ACC112 (cell line): Measurements from ENCODE around the gene RPL34.

Experiments
- H2AFZ ChIP-seq: fragments of 200-600 bp; sonication (generic); one replicate; pipeline ENCODE4 v1.6.0; 2017; ENCODE audit warnings: antibody characterized with exemption, low read length; ENCODE audit not compliant: unreplicated experiment
- H3K27ac ChIP-seq: fragments of 200-600 bp; sonication (generic); 2 replicates; pipeline ENCODE4 v1.5.1; 2014; ENCODE audit warnings: low read depth, mild to moderate bottlenecking, antibody characterized with exemption, low read length, moderate library complexity
- H3K27me3 ChIP-seq: fragments of 200-600 bp; sonication (generic); 2 replicates; pipeline ENCODE4 v1.6.1; 2014; ENCODE audit warnings: mild to moderate bottlenecking, antibody characterized with exemption, low read length, moderate library complexity, mixed read lengths; ENCODE audit not compliant: insufficient read depth
- H3K36me3 ChIP-seq: fragments of 200-600 bp; sonication (generic); 2 replicates; pipeline ENCODE4 v1.6.1; 2016; ENCODE audit warnings: mild to moderate bottlenecking, antibody characterized with exemption, low read length, moderate library complexity, mixed read lengths; ENCODE audit not compliant: insufficient read depth
- H3K4me1 ChIP-seq: fragments of 200-600 bp; sonication (generic); one replicate; pipeline ENCODE4 v1.6.1; 2016; ENCODE audit warnings: low read length, mixed read lengths; ENCODE audit not compliant: insufficient read depth, unreplicated experiment, control insufficient read depth
- H3K4me3 ChIP-seq: fragments of 200-600 bp; sonication (generic); 2 replicates; pipeline ENCODE4 v1.5.1; 2014; ENCODE audit warnings: mild to moderate bottlenecking, low read depth, low read length
- H3K79me2 ChIP-seq: fragments of 200-600 bp; sonication (generic); one replicate; pipeline ENCODE4 v1.6.0; 2016; ENCODE audit warnings: low read length; ENCODE audit not compliant: control insufficient read depth, unreplicated experiment, insufficient read depth

Gene RPL34

DNA sequence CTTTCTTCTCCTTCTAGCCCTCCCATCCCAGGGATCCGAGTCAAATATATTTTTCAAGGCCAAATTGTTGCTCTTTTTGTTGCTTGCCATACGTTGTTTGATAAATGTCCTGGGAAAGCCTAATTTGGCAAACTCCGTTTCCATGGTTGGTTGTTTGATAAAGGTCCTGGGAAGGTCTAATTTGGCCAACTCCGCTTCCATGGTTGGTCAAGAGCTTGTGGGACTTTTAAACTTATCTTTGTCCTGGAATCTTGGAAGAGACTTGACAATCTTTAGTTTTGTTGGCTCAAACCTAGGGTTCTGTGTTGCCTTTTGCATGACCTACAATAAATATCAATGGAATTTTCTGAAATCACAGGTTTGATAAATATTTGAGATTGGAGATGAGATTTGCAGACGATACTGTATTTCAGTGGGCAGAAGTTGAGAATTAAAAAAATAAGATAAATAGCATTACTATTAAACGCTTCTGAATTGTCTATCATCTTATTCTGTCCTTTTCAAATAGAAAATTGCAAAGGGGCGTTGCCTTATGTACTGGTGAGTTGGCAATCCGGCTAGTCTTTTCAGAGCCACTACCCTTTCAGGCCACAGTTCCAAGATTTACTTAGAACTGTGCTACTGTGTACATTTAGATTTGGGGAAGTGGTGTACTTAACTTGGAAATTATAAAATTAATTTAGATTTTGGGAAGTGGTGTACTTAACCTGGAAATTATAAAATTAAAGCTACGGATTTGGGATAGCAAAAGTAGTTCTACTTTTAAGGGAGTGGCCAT, 30.8 kb downstream of the RPL34 start:
- H3K79me2 ChIP-seq: peaks cover 57% of the 10 kb centered on the region
- peaks cover 6% of the 10 kb centered on the region for H3K36me3 ChIP-seq
- peak overlapping the region; percentile 77 for H3K27ac ChIP-seq
- peak overlapping the region; percentile 95 for H2AFZ ChIP-seq
- H3K4me1 ChIP-seq: peaks cover 21% of the 10 kb centered on the region
- H3K4me3 ChIP-seq: peak overlapping the region; percentile 97
- H3K27me3 ChIP-seq: no peaks in the 10 kb centered on the region

DNA sequence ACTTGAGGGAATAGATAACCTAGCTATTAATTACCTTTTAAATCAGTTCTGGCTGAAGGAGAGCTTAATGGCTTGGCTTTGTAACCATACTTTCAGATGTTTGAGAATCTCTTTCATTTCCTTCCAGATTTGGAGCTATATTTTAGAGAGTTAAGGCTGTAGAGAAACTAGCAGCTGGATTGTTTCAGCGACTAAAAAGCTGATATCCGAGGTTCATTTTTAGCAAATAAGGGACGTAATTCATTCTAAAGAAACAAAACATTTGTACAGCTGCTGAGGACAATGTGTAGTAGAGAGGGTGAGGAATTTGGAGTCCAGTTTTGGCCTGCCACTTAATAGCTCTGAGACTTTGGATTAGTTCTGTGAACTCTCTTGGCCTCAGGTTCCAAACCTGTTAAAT, 42.3 kb downstream of the RPL34 start:
- Histone ChIP-seq H3K79me2 (peaks cover 30% of the 10 kb centered on the region), H3K27ac (no peak overlapping the region), H3K4me3 (no peak overlapping the region), H3K27me3 (no peaks in the 10 kb centered on the region), H3K4me1 (no peaks in the 10 kb centered on the region), H3K36me3 (peaks cover 20% of the 10 kb centered on the region), H2AFZ (no peak overlapping the region)

DNA sequence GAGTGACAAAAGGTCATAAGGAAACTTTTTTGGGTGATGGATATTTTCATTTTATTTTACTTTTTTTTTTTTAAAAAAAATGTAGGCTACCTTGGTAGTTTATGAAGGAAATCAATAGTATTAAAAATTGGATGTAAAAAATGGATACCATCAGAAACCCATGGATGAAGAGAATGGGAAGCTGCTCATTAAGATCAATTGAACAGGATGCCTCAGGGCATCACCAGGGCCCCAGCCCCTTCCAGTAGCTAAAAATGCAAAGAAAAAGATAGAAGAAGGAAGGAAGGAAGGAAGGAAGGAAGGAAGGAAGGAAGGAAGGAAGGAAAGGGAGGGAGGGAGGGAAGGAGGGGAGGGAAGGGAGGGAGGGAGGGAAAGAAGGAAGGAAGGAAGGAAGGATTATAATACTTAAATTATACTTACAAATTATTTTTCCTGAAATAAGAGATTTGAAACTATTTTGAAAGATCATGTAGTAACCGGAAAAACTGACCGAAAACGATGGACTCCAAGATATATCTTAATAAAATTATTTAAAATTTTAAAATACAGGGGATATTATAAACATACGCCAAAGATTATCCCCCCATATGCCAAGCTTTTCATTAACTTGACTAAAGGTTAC, 54.1 kb downstream of the RPL34 start:
- no peak overlapping the region for H3K4me3 ChIP-seq
- H2AFZ ChIP-seq: no peak overlapping the region
- no peaks in the 10 kb centered on the region for H3K79me2 ChIP-seq
- H3K4me1 ChIP-seq: no peaks in the 10 kb centered on the region
- no peaks in the 10 kb centered on the region for H3K36me3 ChIP-seq
- no peaks in the 10 kb centered on the region for H3K27me3 ChIP-seq
- H3K27ac ChIP-seq: no peak overlapping the region
